ENCODE results near the gene GJD3.

DNA sequence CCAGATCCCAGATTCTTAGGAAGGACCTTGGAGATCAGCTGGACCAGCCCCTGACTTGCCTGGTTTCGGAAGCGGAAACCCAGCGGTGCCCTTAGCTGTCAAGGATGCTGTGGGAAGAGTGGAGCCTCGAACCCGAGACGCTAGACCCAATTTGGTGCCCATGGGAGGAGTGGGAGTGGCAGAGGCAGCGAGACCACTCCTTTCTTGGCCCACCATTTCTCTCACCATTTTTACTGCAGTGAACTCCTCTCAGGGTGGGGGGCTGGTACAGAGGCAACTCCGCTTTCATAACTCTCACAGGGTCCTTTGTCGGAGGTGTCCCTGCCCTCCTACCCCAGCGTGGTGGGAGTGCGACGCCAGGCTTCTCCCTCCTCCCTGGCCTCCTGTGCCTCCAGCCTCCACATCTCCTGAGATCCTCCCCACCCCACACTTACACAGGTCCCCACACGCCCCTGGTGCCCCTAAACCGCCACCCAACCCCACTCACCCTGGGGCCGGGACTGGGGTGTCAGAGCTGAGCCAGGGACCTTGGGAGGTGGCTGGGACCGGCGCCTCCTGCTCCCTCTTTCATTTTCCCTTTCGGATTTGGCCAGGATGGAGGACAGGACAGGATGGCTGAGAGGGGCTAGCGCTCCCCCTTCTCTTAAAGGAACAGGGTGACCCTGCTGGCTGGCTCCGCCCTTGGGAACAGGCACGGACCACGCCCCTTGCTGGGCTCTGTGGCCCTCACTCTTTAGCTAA, at the start of gene GJD3:
- TF ChIP-seq CTCF (conservative IDR thresholded peaks at IDR 0.05 in 1 of 2, IDR thresholded peaks at IDR 0.05 in 1 of 2; ENCODE audit: extremely low read depth in 1 of 2, insufficient read depth in 1 of 2, low read depth in 1 of 2, low read length in 2 of 2) = no peak
- TF ChIP-seq EZH2 (IDR thresholded peaks at IDR 0.05; ENCODE audit: borderline replicate concordance, low read length) = no peak

Measured in mammary epithelial cell (primary cell).